NT2/D1 (cell line): ENCODE data around the gene C19orf12.

ENCODE experiments used
- DNase-seq: peaks from one replicate; pipeline ENCODE4 v3.0.0-alpha.2; 2011; ENCODE audit warnings: low read depth, low spot score
- H3K27me3 ChIP-seq: 2 replicates; pipeline ENCODE4 v1.6.0; 2011; ENCODE audit warnings: mild to moderate bottlenecking; ENCODE audit not compliant: insufficient read length, insufficient read depth
- H3K36me3 ChIP-seq: 2 replicates; pipeline ENCODE4 v1.6.1; 2011; ENCODE audit warnings: mild to moderate bottlenecking, low read length, mixed read lengths; ENCODE audit not compliant: insufficient read depth, insufficient read length
- H3K4me1 ChIP-seq: 2 replicates; pipeline ENCODE4 v1.5.1; 2011; ENCODE audit not compliant: insufficient read depth, insufficient read length
- H3K4me3 ChIP-seq: 2 replicates; pipeline ENCODE4 v1.5.1; 2011; ENCODE audit warnings: low read depth; ENCODE audit not compliant: insufficient read length
- H3K9ac ChIP-seq: 2 replicates; pipeline ENCODE4 v1.6.0; 2011; ENCODE audit warnings: low read depth; ENCODE audit not compliant: insufficient read length
- H3K9me3 ChIP-seq: 2 replicates; pipeline ENCODE4 v1.5.1; 2011; ENCODE audit warnings: mild to moderate bottlenecking, low read length; ENCODE audit not compliant: insufficient read depth
- SUZ12 ChIP-seq: IDR thresholded peaks from 2 replicates; pipeline ENCODE4 v1.6.1; 2011; ENCODE audit not compliant: insufficient read length, insufficient read depth; ENCODE audit errors: extremely low read depth
- YY1 ChIP-seq: IDR thresholded peaks from 2 replicates; pipeline ENCODE4 v1.6.1; 2011; ENCODE audit not compliant: insufficient read length, insufficient read depth
- ZNF274 ChIP-seq: IDR thresholded peaks from 2 replicates; pipeline ENCODE4 v1.6.1; 2011; ENCODE audit warnings: mild to moderate bottlenecking, low read depth, low read length

C19orf12 gene

DNA sequence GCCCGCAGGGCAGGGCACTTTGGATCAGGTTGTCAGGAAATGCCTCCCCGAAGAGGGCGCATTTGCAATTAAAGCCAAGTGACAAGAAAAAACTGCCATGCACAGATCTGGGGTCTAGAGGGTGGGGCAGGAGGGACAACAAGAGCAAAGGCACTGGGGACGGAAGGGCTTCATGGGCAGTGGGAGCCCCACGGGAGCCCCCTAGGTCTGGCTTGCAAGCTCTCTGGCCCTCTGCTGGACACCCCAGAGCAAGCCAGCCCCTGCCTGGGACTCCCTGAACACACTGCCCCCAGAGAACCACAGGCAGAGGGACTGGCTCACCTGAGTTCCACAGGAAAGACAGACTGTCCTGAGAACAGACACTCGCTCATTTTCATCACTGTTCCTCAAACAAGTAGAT lies 30.2 kb upstream of the C19orf12 start:
- H3K4me3 ChIP-seq, result no peak overlapping the region
- DNase-seq, result no peak

DNA sequence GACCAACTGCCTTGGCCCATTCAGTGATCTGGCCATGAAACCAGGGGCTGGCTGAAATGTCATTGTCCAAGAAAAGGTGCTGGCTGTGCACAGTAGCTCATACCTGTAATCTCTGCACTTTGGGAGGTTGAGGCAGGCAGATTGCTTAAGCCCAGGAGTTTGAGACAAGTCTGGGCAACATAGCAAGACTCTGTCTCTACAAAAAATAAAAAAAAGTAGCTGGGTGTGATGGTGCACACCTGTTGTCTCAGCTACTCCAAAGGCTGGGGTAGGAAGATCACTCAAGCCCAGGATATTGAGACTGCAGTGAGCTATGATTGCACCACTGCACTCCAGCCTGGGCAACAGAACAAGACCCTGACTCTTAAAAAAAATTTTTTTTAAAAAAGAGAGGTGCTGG lies 28.6 kb upstream of the C19orf12 start:
- no peaks in the 10 kb centered on the region for H3K27me3 ChIP-seq
- no peak overlapping the region for H3K9ac ChIP-seq
- no peaks in the 10 kb centered on the region for H3K9me3 ChIP-seq
- no peak for DNase-seq
- H3K36me3 ChIP-seq, result no peaks in the 10 kb centered on the region
- H3K4me3 ChIP-seq, result no peak overlapping the region
- no peak for TF ChIP-seq YY1
- no peak for TF ChIP-seq SUZ12
- TF ChIP-seq ZNF274, result no peak
- no peaks in the 10 kb centered on the region for H3K4me1 ChIP-seq

More for the DNA sequence above, 30.2 kb upstream of the C19orf12 start:
- TF ChIP-seq YY1 (no peak), ZNF274 (no peak), SUZ12 (no peak)
- Histone ChIP-seq H3K9me3 (no peaks in the 10 kb centered on the region), H3K27me3 (no peaks in the 10 kb centered on the region), H3K4me1 (no peaks in the 10 kb centered on the region), H3K36me3 (no peaks in the 10 kb centered on the region), H3K9ac (no peak overlapping the region)

DNA sequence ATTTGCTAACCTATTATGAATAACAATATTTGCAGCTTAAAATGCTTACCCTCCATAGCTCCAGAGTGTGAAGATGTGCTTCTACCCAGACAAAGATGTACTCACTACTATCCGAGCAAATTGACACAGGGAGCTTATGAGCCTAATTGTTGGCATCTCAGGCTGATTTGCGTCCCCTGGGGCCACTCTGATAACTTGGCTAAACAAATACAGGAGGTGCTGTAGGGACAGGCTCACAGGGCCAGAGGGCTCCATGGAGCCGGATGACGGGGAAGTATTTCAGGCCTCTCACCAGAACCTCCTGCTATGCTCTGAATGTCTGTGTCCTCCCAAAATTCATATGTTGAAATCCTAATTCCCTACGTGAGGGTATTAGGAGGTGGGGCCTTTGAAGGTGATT lies 26.7 kb upstream of the C19orf12 start:
- DNase-seq, result no peak
- Histone ChIP-seq H3K27me3 (no peaks in the 10 kb centered on the region), H3K4me3 (no peak overlapping the region), H3K9me3 (no peaks in the 10 kb centered on the region), H3K4me1 (no peaks in the 10 kb centered on the region), H3K9ac (no peak overlapping the region), H3K36me3 (no peaks in the 10 kb centered on the region)
- no peak for TF ChIP-seq SUZ12
- no peak for TF ChIP-seq YY1
- no peak for TF ChIP-seq ZNF274

DNA sequence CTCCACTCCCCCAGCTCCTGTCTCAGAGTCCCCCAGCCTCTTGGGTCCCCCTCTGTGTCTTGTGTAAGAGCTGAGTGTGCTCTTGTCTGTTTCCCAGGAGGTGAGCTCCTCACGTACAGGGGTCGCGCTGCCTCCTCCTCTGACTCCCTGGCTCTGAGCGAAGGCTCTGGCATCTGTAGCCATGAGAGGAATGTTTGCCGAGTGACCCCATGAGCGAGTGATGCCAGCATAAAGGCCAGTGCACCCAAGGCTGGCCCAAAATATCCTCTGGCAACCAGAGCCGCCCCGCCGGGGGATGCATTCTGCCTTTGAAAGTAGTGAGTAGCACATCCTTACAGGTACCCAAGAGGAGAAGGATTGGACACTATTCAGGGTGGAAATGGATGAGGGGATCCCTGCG lies 26.2 kb upstream of the C19orf12 start:
- no peak for TF ChIP-seq SUZ12
- no peak for TF ChIP-seq YY1
- no peak for TF ChIP-seq ZNF274
- Histone ChIP-seq H3K36me3 (no peaks in the 10 kb centered on the region), H3K4me3 (no peak overlapping the region), H3K9ac (no peak overlapping the region), H3K9me3 (no peaks in the 10 kb centered on the region), H3K27me3 (no peaks in the 10 kb centered on the region), H3K4me1 (no peaks in the 10 kb centered on the region)
- DNase-seq, result no peak

DNA sequence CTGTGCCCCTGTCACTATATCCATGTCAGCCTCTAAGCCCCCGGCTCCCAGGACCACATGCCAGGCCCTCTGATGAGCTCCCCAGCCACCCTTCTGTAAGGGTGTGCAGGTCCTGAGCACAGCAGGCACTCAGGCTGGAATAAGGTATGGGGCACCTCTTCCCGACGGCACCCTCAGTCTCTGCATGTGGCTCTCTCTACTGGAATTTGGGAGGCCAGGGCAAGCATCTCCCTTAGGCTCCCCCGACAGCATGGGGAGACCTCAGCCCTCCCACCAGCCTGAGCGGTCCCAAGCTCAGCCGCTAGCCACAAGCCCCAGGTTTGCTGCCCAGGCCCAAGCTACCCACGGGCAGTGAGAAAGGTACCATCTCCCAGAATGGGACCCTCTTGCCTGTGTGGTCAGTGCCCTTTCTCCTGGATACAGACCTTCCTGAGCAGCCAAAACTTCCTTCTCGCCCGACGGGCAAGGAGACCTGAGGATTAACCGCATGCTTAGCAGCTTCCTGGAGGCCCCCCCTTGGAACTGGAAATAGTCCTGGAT lies 22.5 kb upstream of the C19orf12 start:
- H3K27me3 ChIP-seq, result no peaks in the 10 kb centered on the region
- DNase-seq, result no peak

DNA sequence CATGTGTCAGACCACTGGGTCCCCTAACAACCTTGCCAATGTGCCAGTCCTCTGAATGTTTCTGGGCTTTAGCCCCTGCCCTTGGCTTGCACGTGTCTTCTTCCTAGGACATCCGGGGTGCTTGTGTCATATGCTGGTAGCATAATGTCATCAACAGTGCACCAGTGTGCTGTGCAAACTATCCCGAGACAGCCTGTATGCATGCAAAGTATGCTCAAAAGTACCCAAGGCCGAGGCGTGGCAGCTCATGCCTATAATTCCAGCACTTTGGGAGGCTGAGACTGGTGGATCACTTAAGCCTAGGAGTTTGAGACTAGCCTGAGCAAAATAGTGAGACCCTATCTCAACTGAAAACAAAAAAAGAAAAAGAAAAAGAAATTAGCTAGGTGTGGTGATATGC lies 20.8 kb upstream of the C19orf12 start:
- Histone ChIP-seq H3K9ac (no peak overlapping the region), H3K4me3 (no peak overlapping the region), H3K36me3 (no peaks in the 10 kb centered on the region), H3K27me3 (peaks cover 3% of the 10 kb centered on the region), H3K9me3 (no peaks in the 10 kb centered on the region), H3K4me1 (no peaks in the 10 kb centered on the region)
- TF ChIP-seq YY1 (no peak), SUZ12 (no peak), ZNF274 (no peak)
- DNase-seq, result no peak

More for the DNA sequence above, 22.5 kb upstream of the C19orf12 start:
- Histone ChIP-seq H3K36me3 (no peaks in the 10 kb centered on the region), H3K9me3 (no peaks in the 10 kb centered on the region), H3K4me1 (no peaks in the 10 kb centered on the region), H3K9ac (no peak overlapping the region), H3K4me3 (no peak overlapping the region)
- TF ChIP-seq ZNF274, result no peak
- TF ChIP-seq SUZ12, result no peak
- no peak for TF ChIP-seq YY1

DNA sequence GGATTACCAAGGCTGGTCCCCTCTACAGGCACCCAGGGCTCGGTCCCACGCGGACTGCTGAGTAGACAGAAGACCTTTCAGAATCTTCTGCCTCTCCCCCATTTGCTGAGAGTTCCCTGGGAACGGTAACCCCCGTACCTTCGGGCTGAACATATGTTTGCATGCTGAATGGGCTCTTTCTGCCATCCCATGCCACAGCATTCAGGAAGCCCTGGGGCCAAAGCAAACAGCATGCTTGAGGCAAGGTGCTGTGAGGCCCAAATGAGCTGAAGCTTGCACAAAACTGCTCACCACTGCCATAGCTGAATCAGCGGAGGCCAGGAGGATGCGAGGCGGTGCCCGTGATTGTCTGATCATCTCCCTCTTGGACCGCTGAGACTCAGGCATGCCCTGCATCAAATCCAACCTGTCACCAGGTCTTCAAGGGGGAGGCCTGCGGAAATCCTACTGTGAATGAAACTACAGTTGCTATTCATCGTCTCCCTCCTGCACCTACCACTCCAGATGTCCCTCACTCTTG lies 16.3 kb upstream of the C19orf12 start:
- TF ChIP-seq ZNF274 (no peak), YY1 (no peak), SUZ12 (no peak)
- H3K9ac ChIP-seq, result no peak overlapping the region
- no peak overlapping the region for H3K4me3 ChIP-seq
- no peaks in the 10 kb centered on the region for H3K4me1 ChIP-seq
- H3K9me3 ChIP-seq, result no peaks in the 10 kb centered on the region
- H3K36me3 ChIP-seq, result no peaks in the 10 kb centered on the region
- H3K27me3 ChIP-seq, result peaks cover 3% of the 10 kb centered on the region
- DNase-seq, result no peak
